GM18868 (cell line): ENCODE data around the gene SLC10A2.

Source experiments
- ATAC-seq: cut with Tn5 transposase; IDR thresholded peaks from one replicate; pipeline ENCODE4 v1.9.1; 2021; ENCODE audit warnings: mild to moderate bottlenecking, moderate library complexity; ENCODE audit not compliant: unreplicated experiment

Gene SLC10A2

GRCh38 chr13:103055166-103055565 is 11.1 kb downstream of the SLC10A2 start:
- ATAC-seq = no peak

DNA sequence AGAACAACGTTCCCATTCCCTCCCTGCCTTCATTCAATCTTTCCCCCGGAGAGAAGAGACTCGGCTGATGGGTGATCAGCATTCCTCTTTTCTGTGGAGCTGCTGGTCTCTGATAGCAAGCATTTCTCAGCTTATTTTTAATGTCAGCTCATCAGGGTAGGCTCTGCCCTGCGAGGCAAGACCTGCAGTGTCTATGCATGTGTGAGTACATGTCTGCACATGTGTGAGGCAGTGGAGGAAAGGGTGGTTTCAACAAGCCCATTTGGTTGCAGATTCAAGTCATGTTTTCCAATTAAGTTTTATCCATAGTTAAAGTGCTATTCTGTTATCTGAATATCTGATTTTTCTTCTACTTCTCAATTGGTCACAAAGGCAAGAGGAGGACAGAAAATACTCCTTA is 19.5 kb downstream of the SLC10A2 start:
- ATAC-seq = no peak

DNA sequence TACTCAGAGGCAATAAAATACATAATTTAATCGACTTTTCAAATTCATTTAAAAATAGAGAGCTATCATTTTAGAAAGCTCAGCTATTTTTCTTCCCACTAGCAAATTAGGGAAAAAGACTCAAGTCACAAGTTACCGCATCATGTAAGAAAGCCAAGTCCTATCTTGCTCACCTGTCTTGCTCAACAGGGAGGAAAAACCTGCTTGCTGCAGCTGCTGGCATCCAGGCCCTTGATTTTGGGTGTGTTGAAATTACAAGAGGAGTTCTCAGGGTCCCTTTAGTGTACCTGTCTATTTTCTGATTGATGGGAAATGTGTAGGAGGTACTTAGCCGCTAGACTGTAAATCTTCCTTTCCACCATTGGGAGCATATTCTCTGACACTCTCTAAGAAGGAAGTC is 22.2 kb downstream of the SLC10A2 start:
- no peak for ATAC-seq

GRCh38 chr13:103040006-103040405 is 26.2 kb downstream of the SLC10A2 start:
- no peak for ATAC-seq

DNA sequence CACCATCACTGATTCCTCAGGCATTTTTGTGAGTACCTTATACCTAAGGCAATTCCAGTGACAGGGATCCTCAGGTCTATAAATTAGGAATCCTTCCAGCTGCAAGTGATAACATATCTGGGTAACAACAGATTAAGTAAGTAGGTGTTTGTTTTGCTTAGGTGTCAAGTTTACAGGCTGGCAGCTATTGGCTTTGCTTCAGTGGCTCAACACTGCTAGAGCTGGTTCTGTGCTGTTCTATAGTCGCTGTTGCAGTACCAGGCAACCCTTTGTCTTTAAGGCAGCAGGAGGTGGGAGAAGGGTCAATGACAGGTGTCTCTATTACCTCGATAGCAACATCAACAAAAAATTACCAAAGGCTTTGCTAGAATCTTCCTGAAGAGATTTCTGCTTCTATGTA is 27.0 kb downstream of the SLC10A2 start:
- ATAC-seq = no peak

DNA sequence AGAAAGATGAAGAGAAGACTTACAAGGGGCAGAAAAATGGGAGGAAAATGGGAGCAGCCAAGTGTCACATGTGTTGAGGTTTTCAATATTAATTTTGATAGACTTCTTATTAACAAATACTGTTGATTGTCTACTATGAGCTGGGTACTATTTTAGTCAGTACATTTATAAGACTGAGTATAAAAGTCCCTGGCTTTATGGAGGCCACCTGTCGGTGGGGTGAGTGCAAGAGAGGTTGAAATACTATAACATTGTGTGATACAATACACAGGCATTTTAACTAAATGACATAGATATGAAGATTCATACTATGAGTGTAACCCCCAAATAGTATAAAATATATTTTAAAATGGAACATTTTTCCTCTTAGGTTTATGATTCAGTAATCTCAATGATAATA is 29.9 kb downstream of the SLC10A2 start:
- no peak for ATAC-seq

- ATAC-seq = peak; percentile 23
Observed at GRCh38 chr13:103033999-103034398, 32.2 kb downstream of the SLC10A2 start.

DNA sequence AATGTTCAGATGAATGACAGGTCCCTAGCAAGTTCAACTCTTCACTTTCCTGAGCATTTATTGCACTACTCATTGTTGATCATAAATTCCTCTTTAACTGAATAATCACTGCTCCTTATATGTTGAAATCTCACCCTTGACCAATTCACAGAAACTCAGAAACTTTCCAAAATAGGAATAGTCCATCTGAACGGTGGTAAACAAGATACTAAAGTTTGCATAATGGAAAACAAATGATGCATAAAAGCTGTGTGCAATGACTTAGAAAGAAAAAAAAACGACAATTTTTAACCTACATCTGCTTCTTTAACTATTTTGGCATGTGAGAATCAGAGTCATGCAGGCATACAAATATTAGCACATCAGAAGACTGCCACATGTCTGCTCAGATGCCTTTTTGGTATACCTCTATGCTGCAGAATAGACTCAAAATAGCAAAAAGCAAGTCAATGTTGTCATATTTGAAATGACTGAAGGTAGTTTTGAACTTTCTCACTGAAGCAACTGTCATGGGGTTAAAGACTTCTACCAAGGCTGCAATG is 34.8 kb downstream of the SLC10A2 start:
- ATAC-seq = peak; percentile 90

DNA sequence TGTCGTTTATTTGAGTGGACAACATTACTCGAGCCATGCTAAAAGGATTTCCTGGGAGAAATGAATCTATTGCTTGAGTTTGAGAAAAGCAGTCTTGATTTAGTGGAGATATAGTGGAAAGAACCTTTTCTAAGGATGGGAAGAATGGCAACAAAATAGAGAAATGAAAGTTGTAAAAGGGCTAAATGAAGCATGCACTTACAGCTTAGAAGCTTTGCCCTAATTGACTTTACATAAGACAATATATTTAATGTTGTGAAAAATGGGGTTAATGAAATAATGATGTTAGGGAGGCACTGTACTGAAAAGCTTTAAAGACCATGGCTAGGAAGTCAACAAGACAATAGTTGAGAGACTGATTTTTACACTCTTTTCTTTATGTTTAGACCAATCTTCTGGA is 35.4 kb downstream of the SLC10A2 start:
- ATAC-seq = no peak

GRCh38 chr13:103029798-103030197 is 36.4 kb downstream of the SLC10A2 start:
- no peak for ATAC-seq

DNA sequence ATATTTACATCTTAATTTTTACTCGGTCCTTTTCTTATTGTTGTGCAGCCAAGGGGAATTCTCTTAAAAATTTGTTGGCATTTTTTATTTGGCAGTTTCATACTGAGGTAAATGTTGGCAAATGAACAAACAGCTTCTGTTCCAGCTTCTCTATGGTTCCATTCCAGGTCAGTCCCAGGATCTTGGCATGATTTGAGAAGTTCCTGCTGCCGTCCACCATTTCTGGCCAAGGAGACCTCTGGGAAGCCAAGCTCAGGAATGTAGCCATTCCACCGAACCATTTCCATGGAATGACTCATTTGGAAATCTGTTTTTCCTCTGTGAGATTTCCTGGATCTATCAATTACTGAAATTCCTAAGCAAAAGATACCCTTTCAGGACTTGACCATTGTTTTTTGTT is 43.9 kb downstream of the SLC10A2 start:
- no peak for ATAC-seq

- ATAC-seq = no peak
Observed at GRCh38 chr13:103018556-103018955, 47.7 kb downstream of the SLC10A2 start.

GRCh38 chr13:103012646-103013045 is 53.6 kb downstream of the SLC10A2 start:
- no peak for ATAC-seq

- ATAC-seq = no peak
Observed at GRCh38 chr13:103009051-103009840, 57.0 kb downstream of the SLC10A2 start.

DNA sequence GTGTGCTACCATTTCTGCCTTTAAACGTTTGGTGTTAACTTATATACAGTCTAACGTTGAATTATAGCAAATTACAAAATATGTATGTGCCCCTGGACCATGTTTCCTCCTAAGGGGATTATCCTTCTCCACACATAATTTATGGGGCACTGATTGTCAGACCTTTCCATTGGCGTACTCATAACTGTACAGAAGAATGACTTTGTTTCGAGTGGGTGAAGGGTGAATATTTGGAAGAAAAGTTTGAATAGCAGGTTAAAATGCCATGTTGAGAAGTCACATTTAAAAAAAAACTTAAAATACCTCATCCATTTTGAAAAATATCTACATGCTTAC is 58.8 kb downstream of the SLC10A2 start:
- ATAC-seq = peak; percentile 40

DNA sequence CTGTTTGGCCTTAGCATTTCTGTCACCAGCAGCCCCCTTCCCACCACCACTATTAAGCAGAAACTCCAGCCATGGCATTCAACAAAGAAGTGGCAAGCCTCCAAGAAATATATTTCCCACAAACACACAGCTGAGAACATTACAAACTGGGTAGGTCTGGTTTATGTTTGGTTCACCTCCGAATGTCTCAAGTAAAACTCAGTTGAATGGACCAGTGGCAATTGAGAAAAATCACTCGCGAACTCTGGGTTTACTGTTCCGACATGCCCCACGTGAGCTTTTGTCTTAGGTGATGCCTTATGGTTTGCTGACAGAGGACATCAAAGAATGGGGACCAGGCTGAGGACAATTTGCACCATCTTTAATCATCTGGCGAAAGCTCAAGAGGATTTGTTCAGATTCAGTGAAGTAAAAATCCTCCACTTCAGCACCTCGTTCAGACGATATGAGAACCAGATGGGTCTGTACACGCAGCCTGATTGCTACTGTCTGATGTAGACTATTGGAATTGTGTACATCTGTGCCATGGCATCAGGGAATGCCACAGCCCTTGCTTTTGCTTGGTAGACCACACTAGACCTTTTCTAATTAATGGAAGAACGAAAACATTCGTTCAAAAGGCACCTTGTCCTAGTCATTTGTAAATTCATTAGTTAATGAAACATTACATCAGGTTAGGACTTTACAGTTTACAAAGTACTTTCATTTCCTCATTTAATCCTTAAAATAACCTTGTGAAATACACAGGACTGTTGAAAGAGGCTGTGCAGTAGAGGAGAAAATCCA is 59.4 kb downstream of the SLC10A2 start:
- peak; percentile 91 for ATAC-seq

- ATAC-seq = no peak
Observed at GRCh38 chr13:103004661-103005345, 61.4 kb downstream of the SLC10A2 start.

- no peak for ATAC-seq
Observed at GRCh38 chr13:103003631-103004030, 62.6 kb downstream of the SLC10A2 start.

DNA sequence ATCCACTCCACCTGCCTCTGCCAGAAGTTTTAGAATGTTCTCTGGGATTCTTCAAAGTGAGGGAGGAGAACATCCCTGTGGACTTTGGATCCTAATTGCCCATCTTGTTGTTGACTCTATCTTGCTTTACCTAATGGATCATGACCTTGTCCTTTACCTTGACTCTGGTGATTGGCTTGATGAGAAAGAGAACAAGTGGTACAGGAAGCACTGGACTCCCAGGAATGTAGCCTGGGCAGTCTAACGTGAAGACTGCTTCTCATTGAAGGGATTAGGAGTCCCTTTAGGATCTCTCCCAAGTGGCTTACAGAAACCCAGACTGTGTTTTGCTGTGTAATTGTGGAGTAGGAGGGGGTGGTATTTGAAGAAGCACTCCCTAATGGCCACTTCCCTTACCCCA is 63.9 kb downstream of the SLC10A2 start:
- no peak for ATAC-seq

DNA sequence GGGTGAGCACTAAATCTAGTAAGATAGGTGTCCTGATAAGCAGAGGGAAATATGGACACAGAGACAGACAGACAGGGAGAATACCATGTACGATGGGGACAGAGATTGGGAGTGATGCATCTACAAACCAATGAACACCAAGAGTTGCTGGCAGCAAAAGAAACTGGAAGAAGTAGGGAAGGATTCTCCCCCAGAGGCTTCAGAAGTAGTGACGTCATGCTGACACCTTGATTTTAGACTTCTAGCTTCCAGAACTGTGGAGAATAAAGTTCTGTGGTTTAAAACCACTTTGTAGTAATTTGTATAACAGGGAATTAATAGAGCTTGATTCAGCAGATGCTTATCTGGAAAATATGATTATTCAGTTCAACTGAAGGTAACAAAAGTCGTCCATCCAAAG is 66.1 kb downstream of the SLC10A2 start:
- ATAC-seq = no peak

GRCh38 chr13:102999499-102999898 is 66.7 kb downstream of the SLC10A2 start:
- ATAC-seq = peak; percentile 68
